ENCODE results near the gene DSN1. TPM values are rescaled to one million over a fixed set of nuclear protein-coding genes. Genes with fewer than 3 reads are reported as not detected.
A peak's percentile ranks its signal among the peaks of the same experiment; 100 is the strongest.

The DSN1 gene
- total RNA-seq, 1 experiment from 2014 or later, result 27.9 TPM

DNA sequence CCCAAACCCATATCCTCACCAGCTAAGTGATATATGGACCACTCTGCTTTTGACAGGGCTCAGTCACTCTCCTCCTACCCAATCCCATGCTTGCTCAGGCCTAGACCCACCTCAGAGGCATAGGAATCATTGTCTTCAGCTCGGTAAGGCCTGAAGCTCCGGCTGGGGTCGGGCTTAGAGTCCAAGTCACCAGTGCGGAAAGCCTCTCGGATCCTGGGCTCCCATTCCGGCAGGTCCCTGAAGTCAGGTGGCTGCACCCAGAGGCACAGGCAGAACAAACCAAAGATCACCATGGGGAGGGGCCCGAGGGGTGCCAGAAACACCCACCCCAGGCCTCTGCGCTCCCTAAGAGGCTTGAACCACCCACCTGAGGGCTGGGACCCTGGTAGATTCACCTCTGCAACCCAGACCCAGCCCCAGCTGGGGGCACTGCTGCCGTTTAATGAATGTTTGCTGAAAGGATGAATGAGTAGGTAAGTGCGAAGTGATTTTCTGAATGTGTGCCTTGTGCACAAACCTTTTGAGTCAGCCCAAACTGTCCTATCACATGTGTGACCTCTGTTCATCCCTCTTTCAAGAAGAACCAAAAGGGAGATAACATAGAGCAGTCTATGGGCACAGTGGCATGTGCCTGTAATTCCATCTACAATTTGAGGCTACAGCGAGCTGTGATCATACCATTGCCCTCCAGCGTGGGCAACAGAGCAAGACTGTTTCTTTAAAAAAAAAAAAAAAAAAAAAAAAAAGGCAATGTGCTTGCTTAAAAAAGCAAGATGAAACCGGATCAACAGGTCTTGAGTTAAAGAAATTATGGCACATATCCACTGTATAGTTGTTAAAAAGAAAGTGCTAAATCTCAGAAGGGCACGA lies 39.3 kb upstream of the DSN1 start:
- ChIA-PET CTCF (interaction anchor here (0.7 kb wide), 1 partner anchor 67 kb away, joined by 3 read pairs; the partner anchor contains the start of gene NDRG3), RAD21 (ENCODE audit: low non-redundant PET in 1 of 2, low total read pairs in 2 of 2, uncharacterized antibody in 2 of 2, unreplicated experiment in 2 of 2) (no interaction called here), POLR2A (no interaction called here)
- no peak overlapping the region for H3K4me3 ChIP-seq (replicated peaks in 1 of 2; ENCODE audit: low read depth in 1 of 2, low read length in 2 of 2)
- intact Hi-C loops (cut with micrococcal nuclease), result no loop called here
- no peaks in the 10 kb centered on the region for H3K27me3 ChIP-seq (ENCODE audit: insufficient read depth, low read length)
- ATAC-seq, result no peak
- no peak overlapping the region for H3K9ac ChIP-seq (ENCODE audit: low read length)
- H3K4me2 ChIP-seq (ENCODE audit: low read length), result no peak overlapping the region
- no peaks in the 10 kb centered on the region for H3K9me2 ChIP-seq (ENCODE audit: insufficient read depth)
- no peaks in the 10 kb centered on the region for H3K79me2 ChIP-seq (ENCODE audit: insufficient read depth, low read length)
- H3K4me1 ChIP-seq (ENCODE audit: control insufficient read depth in 1 of 2, insufficient read depth in 2 of 2, low read length in 2 of 2), result peaks cover 0 to 9% of the 10 kb centered on the region in 2 experiments; a peak in 1 of 4 replicates
- no peak for DNase-seq (ENCODE audit: low read depth, low spot score)
- no peaks in the 10 kb centered on the region for H4K20me1 ChIP-seq (ENCODE audit: insufficient read depth)
- TF ChIP-seq CEBPB (IDR thresholded peaks at IDR 0.05; ENCODE audit: low read depth) (no peak), YY1 (IDR thresholded peaks at IDR 0.05; ENCODE audit: extremely low read depth, insufficient replicate concordance, low read depth, low read length) (no peak)
- H3K27ac ChIP-seq (ENCODE audit: low read depth, low read length), result no peak overlapping the region
- H3K36me3 ChIP-seq (ENCODE audit: control insufficient read depth in 1 of 2, insufficient read depth in 2 of 2, low read length in 2 of 2), result peaks cover 9 to 14% of the 10 kb centered on the region in 2 experiments; a peak in 2 of 4 replicates
- BruUV-seq (replicated peaks), result no TSS peak
- no peak overlapping the region for H2AFZ ChIP-seq (ENCODE audit: low read depth, low read length, poor library complexity, severe bottlenecking)
- no peaks in the 10 kb centered on the region for H3K9me3 ChIP-seq (ENCODE audit: control insufficient read depth in 1 of 2, insufficient read depth in 1 of 2, low read depth in 1 of 2, low read length in 2 of 2)

DNA sequence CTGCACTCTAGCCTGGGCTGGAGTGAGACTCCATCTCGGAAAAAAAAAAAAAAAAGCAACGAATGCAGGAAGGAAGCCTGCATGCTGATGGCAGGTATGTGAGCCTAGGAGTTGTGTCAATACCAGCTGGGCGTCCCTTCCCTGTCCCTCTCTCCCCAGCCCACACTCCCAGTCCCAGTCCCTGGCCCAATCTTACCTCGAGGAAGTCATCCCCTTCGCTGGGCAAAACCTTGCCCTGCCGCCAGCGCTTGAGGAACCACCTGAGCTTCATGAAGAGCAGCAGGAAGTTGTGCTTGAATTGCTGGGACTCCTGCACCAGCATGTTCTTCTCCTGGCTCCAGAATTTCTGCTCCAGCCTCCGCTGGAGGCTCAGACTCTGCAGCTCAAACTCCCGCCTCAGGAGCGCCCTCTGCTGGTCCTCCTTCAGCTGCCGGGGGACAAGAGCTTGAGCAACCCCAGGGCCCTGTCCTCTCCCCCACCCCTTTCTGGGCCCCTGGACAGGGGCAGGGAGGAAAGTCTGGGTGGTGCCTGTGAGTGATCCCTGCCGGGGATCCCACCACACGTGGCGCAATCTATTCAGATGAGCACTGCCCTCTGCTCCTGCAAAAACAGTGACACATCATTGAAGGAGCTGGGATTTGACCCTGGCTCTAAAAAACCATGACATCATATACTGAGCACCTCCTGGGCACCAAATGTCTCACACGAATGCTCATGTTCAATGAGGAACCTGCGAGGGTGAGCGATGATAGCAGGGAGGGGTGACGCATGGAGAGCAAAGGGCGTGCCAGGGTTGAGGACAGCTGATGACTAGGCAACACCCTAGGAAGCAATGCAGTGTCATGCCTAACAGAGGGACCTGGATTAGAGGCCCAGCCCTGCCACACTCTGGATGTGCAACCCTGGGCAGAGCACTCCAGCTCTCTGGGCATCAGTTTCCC lies 35.0 kb upstream of the DSN1 start:
- DNase-seq (ENCODE audit: low read depth, low spot score) (peak; percentile 42), ATAC-seq (peak; percentile 83)
- Histone ChIP-seq H3K9me2 (ENCODE audit: insufficient read depth) (no peaks in the 10 kb centered on the region), H3K27ac (ENCODE audit: low read depth, low read length) (no peak overlapping the region), H3K9me3 (ENCODE audit: control insufficient read depth in 1 of 2, insufficient read depth in 1 of 2, low read depth in 1 of 2, low read length in 2 of 2) (no peaks in the 10 kb centered on the region), H3K4me3 (replicated peaks in 1 of 2; ENCODE audit: low read depth in 1 of 2, low read length in 2 of 2) (no peak overlapping the region), H4K20me1 (ENCODE audit: insufficient read depth) (no peaks in the 10 kb centered on the region), H3K9ac (ENCODE audit: low read length) (no peak overlapping the region), H3K36me3 (ENCODE audit: control insufficient read depth in 1 of 2, insufficient read depth in 2 of 2, low read length in 2 of 2) (peaks cover 10 to 20% of the 10 kb centered on the region in 2 experiments; a peak in 3 of 4 replicates), H3K4me2 (ENCODE audit: low read length) (no peak overlapping the region), H3K27me3 (ENCODE audit: insufficient read depth, low read length) (no peaks in the 10 kb centered on the region), H3K79me2 (ENCODE audit: insufficient read depth, low read length) (no peaks in the 10 kb centered on the region), H3K4me1 (ENCODE audit: control insufficient read depth in 1 of 2, insufficient read depth in 2 of 2, low read length in 2 of 2) (peaks cover 0 to 9% of the 10 kb centered on the region in 2 experiments; a peak in 1 of 4 replicates), H2AFZ (ENCODE audit: low read depth, low read length, poor library complexity, severe bottlenecking) (no peak overlapping the region)
- peak; percentile 38 to 97 (median 95); a peak in 5 of 6 replicates for TF ChIP-seq CTCF (IDR thresholded peaks at IDR 0.05 in 2 of 3, conservative IDR thresholded peaks at IDR 0.05 in 1 of 3; ENCODE audit: borderline replicate concordance in 1 of 3, insufficient read depth in 1 of 3, low read depth in 2 of 3, low read length in 2 of 3)
- peak; percentile 52 for TF ChIP-seq RAD21 (IDR thresholded peaks at IDR 0.05; ENCODE audit: low read depth)
- TF ChIP-seq JUND (IDR thresholded peaks at IDR 0.05), result no peak
- RAD21 ChIA-PET (ENCODE audit: low non-redundant PET in 1 of 2, low total read pairs in 2 of 2, uncharacterized antibody in 2 of 2, unreplicated experiment in 2 of 2), result interaction anchor here in 1 of 2 experiments (0.5 to 0.7 kb wide), 2 partner anchors 16 to 191 kb away, joined by 3 to 4 read pairs; no protein-coding TSS in a partner anchor
- BruUV-seq (replicated peaks), result no TSS peak
- CTCF ChIA-PET, result interaction anchor here (0.6 to 1.9 kb wide), 22 partner anchors 9 to 196 kb away, joined by 3 to 14 read pairs (median 4); partner anchors contain the start of gene DSN1
- POLR2A ChIA-PET, result interaction anchor here (0.8 to 1.0 kb wide), 2 partner anchors 16 to 27 kb away, joined by 3 to 4 read pairs; no protein-coding TSS in a partner anchor
- intact Hi-C loops (cut with micrococcal nuclease), result loop anchor here (2.0 kb wide), 1 partner anchor 76 kb away; no protein-coding TSS in a partner anchor
